ENCODE measurements around the gene FOXP4.

GRCh38 chr6:41642960-41643898 is 97.0 kb downstream of the FOXP4 start:
- TF ChIP-seq CTCF (IDR thresholded peaks at IDR 0.05) (no peak), POLR2A (IDR thresholded peaks at IDR 0.05) (no peak)
